ENCODE data around the gene RARG.

The RARG gene

DNA sequence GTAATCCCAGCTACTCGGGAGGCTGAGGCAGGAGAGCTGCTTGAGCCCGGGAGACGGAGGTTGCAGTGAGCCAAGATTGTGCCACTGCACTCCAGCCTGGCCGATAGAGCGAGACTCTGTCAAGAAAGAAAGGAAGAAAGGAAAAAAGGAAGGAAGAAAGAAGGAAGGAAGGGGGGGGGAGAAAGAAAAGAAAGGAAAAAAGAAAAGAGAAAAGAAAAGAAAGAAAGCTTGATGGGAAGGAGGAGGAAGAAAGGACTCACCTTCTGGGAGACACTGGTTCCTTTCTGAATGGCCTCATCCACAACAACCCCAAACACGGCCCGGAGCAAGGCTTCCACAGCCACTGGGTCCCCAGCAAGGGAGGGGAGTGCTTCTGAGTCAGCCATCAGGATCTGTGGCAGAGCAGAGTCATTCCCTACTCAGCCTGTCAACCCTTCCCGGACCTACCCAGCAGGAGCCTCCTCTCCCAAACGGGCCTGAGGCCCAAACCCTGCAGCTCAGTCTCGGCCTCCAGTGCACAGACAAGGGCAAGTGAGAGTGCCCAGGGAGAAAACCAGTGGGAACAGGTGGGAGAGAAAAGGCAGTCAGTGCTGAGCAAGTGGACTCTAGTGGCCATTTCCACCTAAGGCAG lies 58.8 kb downstream of the RARG start:
- Histone ChIP-seq H4K91ac (ENCODE audit: low read depth, low read length) (no peak overlapping the region), H3K18ac (ENCODE audit: low read length) (no peak overlapping the region), H3K4ac (ENCODE audit: low read depth, low read length) (no peak overlapping the region), H2BK12ac (ENCODE audit: low read length) (no peak overlapping the region), H2BK120ac (ENCODE audit: insufficient read depth, low read length, poor library complexity) (no peak overlapping the region), H3K23ac (ENCODE audit: low read length) (no peak overlapping the region), H3K27me3 (ENCODE audit: insufficient read depth, low read length) (no peaks in the 10 kb centered on the region), H4K12ac (ENCODE audit: low read depth, low read length) (no peak overlapping the region), H3K9ac (ENCODE audit: low read length) (no peak overlapping the region), H3K14ac (ENCODE audit: low read length) (no peak overlapping the region), H3K4me3 (ENCODE audit: low read depth, low read length) (no peak overlapping the region), H3K4me2 (ENCODE audit: low read length) (no peak overlapping the region), H3K79me1 (ENCODE audit: low read length) (no peaks in the 10 kb centered on the region), H3K79me2 (ENCODE audit: control insufficient read depth, insufficient read depth, low read length, poor library complexity) (no peaks in the 10 kb centered on the region), H2BK5ac (ENCODE audit: low read depth, low read length, poor library complexity) (no peak overlapping the region), H3K27ac (ENCODE audit: low read depth, low read length) (no peak overlapping the region), H3K4me1 (ENCODE audit: control insufficient read depth in 1 of 2, insufficient read depth in 2 of 2, low read length in 2 of 2) (peaks cover 12 to 13% of the 10 kb centered on the region in 2 experiments), H3K9me3 (ENCODE audit: insufficient read depth, low read depth, low read length) (no peaks in the 10 kb centered on the region), H4K8ac (ENCODE audit: low read depth, low read length) (no peak overlapping the region), H3K36me3 (ENCODE audit: control insufficient read depth in 1 of 2, insufficient read depth in 2 of 2, low read length in 2 of 2) (peaks cover 3 to 9% of the 10 kb centered on the region in 2 experiments), H2AK5ac (ENCODE audit: low read length) (no peak overlapping the region), H2AFZ (ENCODE audit: insufficient read depth, low read length, poor library complexity) (no peak overlapping the region)
- no peak for DNase-seq
- no CpG with 5 or more reads among the region's 10 CpGs for WGBS (ENCODE audit: extremely low coverage, insufficient coverage, insufficient read length)

DNA sequence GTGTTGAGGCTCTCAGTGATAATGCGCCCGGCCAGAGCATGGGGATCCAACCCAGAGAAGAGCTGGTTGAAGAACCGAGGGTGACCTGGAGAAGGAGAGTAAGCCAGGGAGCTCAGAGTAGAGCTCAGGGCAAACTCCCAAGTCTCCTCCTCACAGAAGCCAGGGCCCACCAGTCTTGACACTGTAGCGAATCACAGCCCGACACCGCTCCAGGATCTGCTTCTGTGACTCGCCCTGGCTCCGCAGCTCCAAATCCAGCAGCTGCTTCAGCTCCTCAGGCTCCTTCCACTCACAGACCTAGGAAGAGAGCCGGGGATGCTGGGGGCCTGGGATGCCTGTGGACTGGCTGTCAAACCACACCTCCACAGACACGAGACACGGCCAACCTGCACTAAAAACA lies 59.7 kb downstream of the RARG start:
- Histone ChIP-seq H2BK120ac (ENCODE audit: insufficient read depth, low read length, poor library complexity) (no peak overlapping the region), H3K27ac (ENCODE audit: low read depth, low read length) (no peak overlapping the region)
- no CpG with 5 or more reads among the region's 11 CpGs for WGBS (ENCODE audit: extremely low coverage, insufficient coverage, insufficient read length)

DNA sequence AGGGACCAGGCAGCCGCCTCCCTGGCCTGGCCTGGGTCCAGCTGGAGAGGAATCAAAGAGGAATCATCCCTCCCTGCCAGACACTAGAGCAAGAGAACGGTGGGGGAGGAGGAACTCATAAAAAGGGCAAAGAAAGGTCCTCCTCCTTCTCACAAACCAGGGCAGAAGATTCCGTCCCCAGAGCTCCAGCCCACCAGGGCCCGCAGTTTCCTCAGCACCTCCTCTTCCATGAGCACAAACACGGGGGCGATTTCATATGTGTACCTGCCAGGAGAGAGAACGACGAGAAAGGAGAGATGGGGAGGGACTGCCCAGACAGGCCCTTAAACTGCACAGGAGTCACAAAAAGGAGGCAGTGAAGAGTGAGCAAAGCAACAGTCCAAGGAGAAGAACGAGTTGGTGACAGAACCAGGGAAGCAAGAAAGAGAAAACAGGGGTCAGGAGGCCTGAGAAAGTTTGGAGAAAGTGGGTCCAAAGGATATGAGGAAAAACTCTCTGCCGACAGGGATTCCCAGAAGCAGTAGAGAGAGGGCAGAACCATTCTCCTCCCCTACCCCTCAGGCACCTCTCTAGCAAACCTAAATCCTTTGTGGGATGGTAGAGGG lies 60.2 kb downstream of the RARG start:
- no peak for DNase-seq
- Histone ChIP-seq H3K9ac (ENCODE audit: low read length) (no peak overlapping the region), H3K23ac (ENCODE audit: low read length) (no peak overlapping the region)

More for the DNA sequence above, 59.7 kb downstream of the RARG start:
- Histone ChIP-seq H3K4me2 (ENCODE audit: low read length) (no peak overlapping the region), H3K79me2 (ENCODE audit: control insufficient read depth, insufficient read depth, low read length, poor library complexity) (no peaks in the 10 kb centered on the region), H3K14ac (ENCODE audit: low read length) (no peak overlapping the region), H3K23ac (ENCODE audit: low read length) (no peak overlapping the region), H4K91ac (ENCODE audit: low read depth, low read length) (no peak overlapping the region), H4K12ac (ENCODE audit: low read depth, low read length) (no peak overlapping the region), H3K79me1 (ENCODE audit: low read length) (no peaks in the 10 kb centered on the region), H2AK5ac (ENCODE audit: low read length) (no peak overlapping the region), H2AFZ (ENCODE audit: insufficient read depth, low read length, poor library complexity) (no peak overlapping the region), H2BK5ac (ENCODE audit: low read depth, low read length, poor library complexity) (no peak overlapping the region), H3K27me3 (ENCODE audit: insufficient read depth, low read length) (no peaks in the 10 kb centered on the region), H3K4me1 (ENCODE audit: control insufficient read depth in 1 of 2, insufficient read depth in 2 of 2, low read length in 2 of 2) (peaks cover 12 to 13% of the 10 kb centered on the region in 2 experiments), H3K9ac (ENCODE audit: low read length) (no peak overlapping the region), H3K4ac (ENCODE audit: low read depth, low read length) (no peak overlapping the region), H4K8ac (ENCODE audit: low read depth, low read length) (no peak overlapping the region), H3K18ac (ENCODE audit: low read length) (no peak overlapping the region), H2BK12ac (ENCODE audit: low read length) (no peak overlapping the region), H3K36me3 (ENCODE audit: control insufficient read depth in 1 of 2, insufficient read depth in 2 of 2, low read length in 2 of 2) (peaks cover 3 to 9% of the 10 kb centered on the region in 2 experiments), H3K9me3 (ENCODE audit: insufficient read depth, low read depth, low read length) (no peaks in the 10 kb centered on the region), H3K4me3 (ENCODE audit: low read depth, low read length) (no peak overlapping the region)
- no peak for DNase-seq

DNA sequence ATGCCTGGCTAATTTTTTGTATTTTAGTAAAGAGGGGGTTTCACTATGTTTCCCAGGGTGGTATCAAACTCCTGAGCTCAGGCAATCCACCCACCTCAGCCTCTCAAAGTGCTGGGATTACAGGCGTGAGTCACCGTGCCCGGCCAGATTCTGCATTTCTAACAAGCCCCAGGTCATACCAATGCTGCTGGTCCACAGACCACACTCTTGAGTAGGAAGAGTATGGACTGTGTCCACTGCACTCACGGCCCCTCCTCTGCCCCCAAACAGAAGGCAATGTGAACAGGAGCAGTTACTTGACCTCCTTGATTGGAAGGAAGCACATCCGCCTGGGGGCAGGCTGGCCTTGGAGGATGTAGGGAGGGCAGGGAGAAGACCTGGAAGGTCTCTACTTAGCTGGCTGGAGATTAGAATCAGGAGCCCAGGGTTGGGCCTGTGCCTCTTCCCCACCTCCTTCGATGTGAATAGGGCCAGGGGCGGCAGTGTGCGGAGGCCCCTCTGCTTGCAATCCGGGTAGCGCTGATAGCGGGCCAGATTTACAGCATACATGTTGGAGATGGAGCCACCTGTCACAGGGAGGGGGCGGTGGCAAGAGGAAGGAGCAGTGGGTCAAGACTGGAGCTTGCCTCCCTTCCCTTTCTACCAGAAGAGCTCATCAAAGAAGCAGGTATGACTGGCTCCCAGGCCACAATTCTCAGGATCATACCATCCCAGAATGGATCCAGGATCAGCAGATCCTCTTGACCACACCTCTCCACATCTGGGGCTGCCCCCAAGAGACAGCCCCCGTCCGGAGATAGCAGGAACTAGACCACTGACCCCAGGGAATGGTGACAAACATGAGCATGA lies 60.9 kb downstream of the RARG start:
- no peaks in the 10 kb centered on the region for H3K79me2 ChIP-seq (ENCODE audit: control insufficient read depth, insufficient read depth, low read length, poor library complexity)
- no peak overlapping the region for H2AK5ac ChIP-seq (ENCODE audit: low read length)
- H3K27me3 ChIP-seq (ENCODE audit: insufficient read depth, low read length), result no peaks in the 10 kb centered on the region
- no peak overlapping the region for H4K91ac ChIP-seq (ENCODE audit: low read depth, low read length)
- H4K8ac ChIP-seq (ENCODE audit: low read depth, low read length), result no peak overlapping the region
- no peak overlapping the region for H2BK120ac ChIP-seq (ENCODE audit: insufficient read depth, low read length, poor library complexity)
- no peak overlapping the region for H2BK12ac ChIP-seq (ENCODE audit: low read length)
- no peak overlapping the region for H2AFZ ChIP-seq (ENCODE audit: insufficient read depth, low read length, poor library complexity)
- H3K23ac ChIP-seq (ENCODE audit: low read length), result no peak overlapping the region
- no peak overlapping the region for H3K18ac ChIP-seq (ENCODE audit: low read length)
- H2BK5ac ChIP-seq (ENCODE audit: low read depth, low read length, poor library complexity), result no peak overlapping the region
- no peaks in the 10 kb centered on the region for H3K9me3 ChIP-seq (ENCODE audit: insufficient read depth, low read depth, low read length)
- no peak overlapping the region for H3K9ac ChIP-seq (ENCODE audit: low read length)
- H3K4ac ChIP-seq (ENCODE audit: low read depth, low read length), result no peak overlapping the region
- no peak overlapping the region for H3K4me2 ChIP-seq (ENCODE audit: low read length)
- no peak overlapping the region for H3K14ac ChIP-seq (ENCODE audit: low read length)
- H3K27ac ChIP-seq (ENCODE audit: low read depth, low read length), result no peak overlapping the region
- peaks cover 3 to 9% of the 10 kb centered on the region in 2 experiments for H3K36me3 ChIP-seq (ENCODE audit: control insufficient read depth in 1 of 2, insufficient read depth in 2 of 2, low read length in 2 of 2)
- no peak overlapping the region for H3K4me3 ChIP-seq (ENCODE audit: low read depth, low read length)
- peak in 1 of 2 donors; percentile 33 for DNase-seq
- no peaks in the 10 kb centered on the region for H3K79me1 ChIP-seq (ENCODE audit: low read length)
- H3K4me1 ChIP-seq (ENCODE audit: control insufficient read depth in 1 of 2, insufficient read depth in 2 of 2, low read length in 2 of 2), result peaks cover 13 to 16% of the 10 kb centered on the region in 2 experiments
- H4K12ac ChIP-seq (ENCODE audit: low read depth, low read length), result no peak overlapping the region
- WGBS (ENCODE audit: extremely low coverage, insufficient coverage, insufficient read length), result no CpG with 5 or more reads among the region's 14 CpGs

More for the DNA sequence above, 60.2 kb downstream of the RARG start:
- Histone ChIP-seq H4K8ac (ENCODE audit: low read depth, low read length) (no peak overlapping the region), H3K9me3 (ENCODE audit: insufficient read depth, low read depth, low read length) (no peaks in the 10 kb centered on the region), H4K91ac (ENCODE audit: low read depth, low read length) (no peak overlapping the region), H2AFZ (ENCODE audit: insufficient read depth, low read length, poor library complexity) (no peak overlapping the region), H3K18ac (ENCODE audit: low read length) (no peak overlapping the region), H3K4me1 (ENCODE audit: control insufficient read depth in 1 of 2, insufficient read depth in 2 of 2, low read length in 2 of 2) (peaks cover 13 to 16% of the 10 kb centered on the region in 2 experiments), H3K36me3 (ENCODE audit: control insufficient read depth in 1 of 2, insufficient read depth in 2 of 2, low read length in 2 of 2) (peaks cover 3 to 9% of the 10 kb centered on the region in 2 experiments), H3K27me3 (ENCODE audit: insufficient read depth, low read length) (no peaks in the 10 kb centered on the region), H3K4me3 (ENCODE audit: low read depth, low read length) (no peak overlapping the region), H3K79me1 (ENCODE audit: low read length) (no peaks in the 10 kb centered on the region), H3K14ac (ENCODE audit: low read length) (no peak overlapping the region), H3K4me2 (ENCODE audit: low read length) (no peak overlapping the region), H3K79me2 (ENCODE audit: control insufficient read depth, insufficient read depth, low read length, poor library complexity) (no peaks in the 10 kb centered on the region), H3K27ac (ENCODE audit: low read depth, low read length) (no peak overlapping the region), H3K4ac (ENCODE audit: low read depth, low read length) (no peak overlapping the region), H2BK12ac (ENCODE audit: low read length) (no peak overlapping the region), H2AK5ac (ENCODE audit: low read length) (no peak overlapping the region), H2BK5ac (ENCODE audit: low read depth, low read length, poor library complexity) (no peak overlapping the region), H4K12ac (ENCODE audit: low read depth, low read length) (no peak overlapping the region), H2BK120ac (ENCODE audit: insufficient read depth, low read length, poor library complexity) (no peak overlapping the region)
- WGBS (ENCODE audit: extremely low coverage, insufficient coverage, insufficient read length), result no CpG with 5 or more reads among the region's 10 CpGs

Measured in trophoblast cell (in vitro differentiated cells and primary cell).